Measurements from ENCODE around the gene C1orf232.

GRCh38 chr1:26127235-26128163, 41.3 kb downstream of the C1orf232 start:
- TF ChIP-seq EZH2 (IDR thresholded peaks at IDR 0.05; ENCODE audit: insufficient read depth, poor library complexity, severe bottlenecking) (no peak), EZH2phosphoT487 (IDR thresholded peaks at IDR 0.05; ENCODE audit: insufficient read depth, low read depth) (no peak)
